LNCaP clone FGC (cell line): ENCODE measurements around the gene ATMIN.

Source experiments
- DNase-seq: peaks from one replicate; pipeline ENCODE4 v3.0.0-alpha.2; 2011; ENCODE audit warnings: low read depth
- H3K4me3 ChIP-seq: 2 replicates; pipeline ENCODE4 v1.5.1; 2011; ENCODE audit warnings: mild to moderate bottlenecking, low read depth, low read length, control low read depth
- CTCF ChIP-seq: IDR thresholded peaks from 2 replicates; pipeline ENCODE4 v1.5.1; 2012; ENCODE audit warnings: mild to moderate bottlenecking; ENCODE audit not compliant: control insufficient read depth, insufficient read depth; ENCODE audit errors: extremely low read depth

The ATMIN gene

GRCh38 chr16:81014672-81015071 is 21.0 kb upstream of the ATMIN start:
- no peak overlapping the region for H3K4me3 ChIP-seq
- DNase-seq: no peak
- TF ChIP-seq CTCF: no peak

- no peak overlapping the region for H3K4me3 ChIP-seq
- no peak for TF ChIP-seq CTCF
- DNase-seq: no peak
Measured at GRCh38 chr16:81018496-81018895, 17.1 kb upstream of the ATMIN start.

- no peak for TF ChIP-seq CTCF
- H3K4me3 ChIP-seq: no peak overlapping the region
- DNase-seq: no peak
Measured at GRCh38 chr16:81026429-81026828, 9.2 kb upstream of the ATMIN start.

GRCh38 chr16:81029930-81030604 is 5.6 kb upstream of the ATMIN start:
- H3K4me3 ChIP-seq: no peak overlapping the region
- TF ChIP-seq CTCF: no peak
- DNase-seq: no peak

- peak overlapping the region; percentile 78 for H3K4me3 ChIP-seq
- DNase-seq: no peak
Measured at GRCh38 chr16:81035975-81036750, 521 bp downstream of the ATMIN start.

GRCh38 chr16:81036751-81037350 is 1.2 kb downstream of the ATMIN start:
- TF ChIP-seq CTCF: no peak
- no peak for DNase-seq
- H3K4me3 ChIP-seq: peak overlapping the region; percentile 78

More at GRCh38 chr16:81035975-81036750, 521 bp downstream of the ATMIN start:
- TF ChIP-seq CTCF: no peak; the same call in 1 of the 2 replicates
